ENCODE results near the gene ATM. TPM values are rescaled to one million over a fixed set of nuclear protein-coding genes. Genes with fewer than 3 reads are reported as not detected.

The ATM gene
- total and polyA plus RNA-seq, 2 donors (not counting 1 experiment from before 2014, with no cell fraction given), result 37.5 to 123 TPM

DNA sequence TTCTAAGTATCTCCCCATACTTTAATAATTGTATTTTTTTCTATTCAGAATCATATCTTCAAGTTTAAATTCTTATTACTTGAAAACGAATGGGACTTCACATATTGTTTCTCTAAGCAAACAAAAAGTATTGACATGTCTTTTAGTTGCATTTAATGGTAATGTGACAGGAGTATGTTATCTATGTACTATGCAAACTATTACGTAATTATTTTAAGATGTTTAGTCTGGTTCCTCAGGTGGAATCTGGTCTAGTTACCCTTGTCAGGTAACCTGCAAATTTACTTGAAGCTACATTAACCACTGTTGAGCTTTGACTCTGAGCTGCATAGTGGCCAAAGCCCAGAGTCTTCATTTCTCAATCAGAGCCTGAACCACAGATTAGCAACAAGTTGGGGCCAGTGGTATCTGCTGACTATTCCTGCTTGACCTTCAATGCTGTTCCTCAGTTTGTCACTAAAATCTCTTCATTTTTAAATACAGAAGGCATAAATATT, 110.6 kb downstream of the ATM start:
- Histone ChIP-seq H3K79me2 (ENCODE audit: control insufficient read depth, insufficient read depth, low read length) (no peaks in the 10 kb centered on the region), H3K9me3 (ENCODE audit: control insufficient read depth, insufficient read depth, low read depth, low read length) (no peaks in the 10 kb centered on the region), H3K4me2 (ENCODE audit: extremely low read depth, insufficient read depth, low read length) (no peak overlapping the region), H2AFZ (ENCODE audit: low read length) (no peak overlapping the region), H3K36me3 (ENCODE audit: control insufficient read depth, insufficient read depth, low read length) (peaks cover 1% of the 10 kb centered on the region), H3K27ac (ENCODE audit: insufficient read depth, low read length) (no peak overlapping the region), H4K20me1 (ENCODE audit: control insufficient read depth, extremely low read depth, insufficient read depth, low read length) (no peaks in the 10 kb centered on the region), H3K4me3 (replicated peaks in 1 of 4; ENCODE audit: control extremely low read depth in 1 of 4, insufficient read depth in 1 of 4, low read depth in 3 of 4, low read length in 4 of 4) (no peak overlapping the region), H3K4me1 (ENCODE audit: control insufficient read depth, extremely low read depth, insufficient read depth, low read length) (no peaks in the 10 kb centered on the region), H3K27me3 (ENCODE audit: control insufficient read depth, insufficient read depth, low read length) (no peaks in the 10 kb centered on the region), H3K9ac (ENCODE audit: insufficient read depth, low read length) (no peak overlapping the region)
- TF ChIP-seq EZH2 (IDR thresholded peaks at IDR 0.05; ENCODE audit: low read length, missing control alignments), result no peak
- TF ChIP-seq, protein P1, sequence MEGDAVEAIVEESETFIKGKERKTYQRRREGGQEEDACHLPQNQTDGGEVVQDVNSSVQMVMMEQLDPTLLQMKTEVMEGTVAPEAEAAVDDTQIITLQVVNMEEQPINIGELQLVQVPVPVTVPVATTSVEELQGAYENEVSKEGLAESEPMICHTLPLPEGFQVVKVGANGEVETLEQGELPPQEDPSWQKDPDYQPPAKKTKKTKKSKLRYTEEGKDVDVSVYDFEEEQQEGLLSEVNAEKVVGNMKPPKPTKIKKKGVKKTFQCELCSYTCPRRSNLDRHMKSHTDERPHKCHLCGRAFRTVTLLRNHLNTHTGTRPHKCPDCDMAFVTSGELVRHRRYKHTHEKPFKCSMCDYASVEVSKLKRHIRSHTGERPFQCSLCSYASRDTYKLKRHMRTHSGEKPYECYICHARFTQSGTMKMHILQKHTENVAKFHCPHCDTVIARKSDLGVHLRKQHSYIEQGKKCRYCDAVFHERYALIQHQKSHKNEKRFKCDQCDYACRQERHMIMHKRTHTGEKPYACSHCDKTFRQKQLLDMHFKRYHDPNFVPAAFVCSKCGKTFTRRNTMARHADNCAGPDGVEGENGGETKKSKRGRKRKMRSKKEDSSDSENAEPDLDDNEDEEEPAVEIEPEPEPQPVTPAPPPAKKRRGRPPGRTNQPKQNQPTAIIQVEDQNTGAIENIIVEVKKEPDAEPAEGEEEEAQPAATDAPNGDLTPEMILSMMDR (conservative IDR thresholded peaks at IDR 0.05 in 1 of 2, IDR thresholded peaks at IDR 0.05 in 1 of 2; ENCODE audit: low read depth in 1 of 2, low read length in 2 of 2), result no peak
- DNase-seq (ENCODE audit: low read depth in 2 of 2), result no peak

DNA sequence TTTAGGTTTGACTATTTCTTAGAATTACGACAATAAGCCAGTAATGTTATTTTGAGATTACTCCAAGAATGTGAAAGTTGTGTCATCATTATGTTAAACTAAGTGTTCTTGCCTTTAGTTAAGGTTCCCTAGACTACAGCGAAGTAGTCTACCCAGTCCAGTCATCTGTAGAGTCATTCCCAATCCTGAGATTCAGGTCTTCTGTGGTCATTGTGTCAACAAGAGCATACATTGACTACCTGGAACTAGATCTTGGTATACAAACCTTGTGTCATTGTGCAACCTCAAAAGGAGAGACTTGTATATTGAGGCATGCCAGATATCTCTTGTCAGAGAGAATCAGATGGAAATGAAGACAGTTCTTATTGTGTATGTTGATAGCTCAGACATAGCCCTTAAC, 115.9 kb downstream of the ATM start:
- Histone ChIP-seq H4K20me1 (ENCODE audit: control insufficient read depth, extremely low read depth, insufficient read depth, low read length) (no peaks in the 10 kb centered on the region), H3K9ac (ENCODE audit: insufficient read depth, low read length) (no peak overlapping the region), H3K4me2 (ENCODE audit: extremely low read depth, insufficient read depth, low read length) (no peak overlapping the region), H3K36me3 (ENCODE audit: control insufficient read depth, insufficient read depth, low read length) (peaks cover 1% of the 10 kb centered on the region), H3K27ac (ENCODE audit: insufficient read depth, low read length) (no peak overlapping the region), H3K4me1 (ENCODE audit: control insufficient read depth, extremely low read depth, insufficient read depth, low read length) (no peaks in the 10 kb centered on the region), H3K27me3 (ENCODE audit: control insufficient read depth, insufficient read depth, low read length) (no peaks in the 10 kb centered on the region), H3K79me2 (ENCODE audit: control insufficient read depth, insufficient read depth, low read length) (no peaks in the 10 kb centered on the region), H3K4me3 (replicated peaks in 1 of 4; ENCODE audit: control extremely low read depth in 1 of 4, insufficient read depth in 1 of 4, low read depth in 3 of 4, low read length in 4 of 4) (no peak overlapping the region), H3K9me3 (ENCODE audit: control insufficient read depth, insufficient read depth, low read depth, low read length) (no peaks in the 10 kb centered on the region), H2AFZ (ENCODE audit: low read length) (no peak overlapping the region)
- no peak for DNase-seq (ENCODE audit: low read depth in 2 of 2)
- no peak for TF ChIP-seq EZH2 (IDR thresholded peaks at IDR 0.05; ENCODE audit: low read length, missing control alignments)
- TF ChIP-seq, protein P1 (conservative IDR thresholded peaks at IDR 0.05 in 1 of 2, IDR thresholded peaks at IDR 0.05 in 1 of 2; ENCODE audit: low read depth in 1 of 2, low read length in 2 of 2), result no peak

DNA sequence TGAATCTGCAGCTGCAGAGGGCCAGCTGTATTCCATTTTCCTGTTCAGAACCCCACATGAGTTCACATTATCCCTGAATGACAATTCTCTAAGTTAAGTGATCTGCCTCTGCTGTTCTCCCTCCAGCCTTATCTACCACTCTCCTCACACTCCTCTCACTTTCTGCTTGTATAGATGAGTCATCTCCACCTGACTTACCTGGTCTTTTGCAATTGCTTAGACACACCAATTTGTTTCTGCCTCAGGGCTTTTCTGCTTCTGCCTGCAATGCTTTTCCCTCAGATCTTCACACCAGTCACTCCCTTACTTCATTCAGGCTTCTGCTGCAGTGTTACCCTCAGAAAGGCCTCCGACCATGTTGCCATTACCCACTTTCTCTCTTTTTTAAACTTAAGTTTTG, 118.1 kb downstream of the ATM start:
- no peak overlapping the region for H3K27ac ChIP-seq (ENCODE audit: insufficient read depth, low read length)
- no peaks in the 10 kb centered on the region for H3K79me2 ChIP-seq (ENCODE audit: control insufficient read depth, insufficient read depth, low read length)
- no peak for DNase-seq (ENCODE audit: low read depth in 2 of 2)
- H3K9me3 ChIP-seq (ENCODE audit: control insufficient read depth, insufficient read depth, low read depth, low read length), result no peaks in the 10 kb centered on the region
- no peak overlapping the region for H2AFZ ChIP-seq (ENCODE audit: low read length)
- no peak overlapping the region for H3K4me3 ChIP-seq (replicated peaks in 1 of 4; ENCODE audit: control extremely low read depth in 1 of 4, insufficient read depth in 1 of 4, low read depth in 3 of 4, low read length in 4 of 4)
- no peaks in the 10 kb centered on the region for H3K36me3 ChIP-seq (ENCODE audit: control insufficient read depth, insufficient read depth, low read length)
- no peak overlapping the region for H3K9ac ChIP-seq (ENCODE audit: insufficient read depth, low read length)
- H3K4me2 ChIP-seq (ENCODE audit: extremely low read depth, insufficient read depth, low read length), result no peak overlapping the region
- H3K27me3 ChIP-seq (ENCODE audit: control insufficient read depth, insufficient read depth, low read length), result no peaks in the 10 kb centered on the region
- no peaks in the 10 kb centered on the region for H3K4me1 ChIP-seq (ENCODE audit: control insufficient read depth, extremely low read depth, insufficient read depth, low read length)
- TF ChIP-seq EZH2 (IDR thresholded peaks at IDR 0.05; ENCODE audit: low read length, missing control alignments), result no peak
- TF ChIP-seq, protein P1 (conservative IDR thresholded peaks at IDR 0.05 in 1 of 2, IDR thresholded peaks at IDR 0.05 in 1 of 2; ENCODE audit: low read depth in 1 of 2, low read length in 2 of 2), result no peak
- no peaks in the 10 kb centered on the region for H4K20me1 ChIP-seq (ENCODE audit: control insufficient read depth, extremely low read depth, insufficient read depth, low read length)
